Stimulated activated CD4-positive, alpha-beta T cell treated with anti-CD3 and anti-CD28 coated beads, Interleukin-1b, Interleukin-23, amount 100 ng/mL, for 1 hour (primary cell): ENCODE results near the gene C2CD2.

Source experiments
- DNase-seq, 2 donors: peaks; one replicate each; pipeline ENCODE4 v3.0.0-alpha.2; 2020; ENCODE audit warnings: low read depth in 2 of 2

Gene C2CD2

GRCh38 chr21:41933313-41934079 lies 20.3 kb downstream of the C2CD2 start:
- no peak for DNase-seq

GRCh38 chr21:41932576-41933312 lies 21.1 kb downstream of the C2CD2 start:
- no peak for DNase-seq

GRCh38 chr21:41932191-41932575 lies 21.6 kb downstream of the C2CD2 start:
- DNase-seq, result no peak

GRCh38 chr21:41931041-41931451 lies 22.8 kb downstream of the C2CD2 start:
- DNase-seq, result no peak

GRCh38 chr21:41929248-41929647 lies 24.6 kb downstream of the C2CD2 start:
- no peak for DNase-seq

GRCh38 chr21:41928621-41929220 lies 25.1 kb downstream of the C2CD2 start:
- no peak for DNase-seq

- no peak for DNase-seq
Observed at GRCh38 chr21:41927727-41928409, 25.9 kb downstream of the C2CD2 start.

GRCh38 chr21:41926807-41927171 lies 27.0 kb downstream of the C2CD2 start:
- DNase-seq, result no peak

GRCh38 chr21:41926117-41926806 lies 27.6 kb downstream of the C2CD2 start:
- DNase-seq, result no peak

GRCh38 chr21:41925767-41926116 lies 28.1 kb downstream of the C2CD2 start:
- no peak for DNase-seq

- no peak for DNase-seq
Observed at GRCh38 chr21:41924368-41924754, 29.5 kb downstream of the C2CD2 start.

- DNase-seq, result no peak
Observed at GRCh38 chr21:41923631-41924367, 30.0 kb downstream of the C2CD2 start.

GRCh38 chr21:41923186-41923585 lies 30.6 kb downstream of the C2CD2 start:
- DNase-seq, result no peak

- DNase-seq, result no peak
Observed at GRCh38 chr21:41921021-41921420, 32.8 kb downstream of the C2CD2 start.

- DNase-seq, result no peak
Observed at GRCh38 chr21:41920476-41920875, 33.3 kb downstream of the C2CD2 start.

GRCh38 chr21:41919666-41920398 lies 34.0 kb downstream of the C2CD2 start:
- no peak for DNase-seq

- no peak for DNase-seq
Observed at GRCh38 chr21:41918561-41919358, 35.1 kb downstream of the C2CD2 start.

GRCh38 chr21:41917531-41917930 lies 36.3 kb downstream of the C2CD2 start:
- no peak for DNase-seq

- no peak for DNase-seq
Observed at GRCh38 chr21:41916888-41917433, 36.9 kb downstream of the C2CD2 start.
